Retinal pigment epithelial cell (primary cell): ENCODE measurements around the gene NCAN.

Source experiments
- DNase-seq: peaks from one replicate; pipeline ENCODE4 v3.0.0-alpha.2; 2010; ENCODE audit warnings: low read depth
- H3K4me3 ChIP-seq: 2 replicates; pipeline ENCODE4 v1.5.1; 2011; ENCODE audit warnings: mild to moderate bottlenecking, low read length, control low read depth, moderate library complexity
- CTCF ChIP-seq: conservative IDR thresholded peaks from 2 replicates; pipeline ENCODE4 v1.5.1; 2011; ENCODE audit warnings: low read depth, low read length, control low read depth, inconsistent platforms

The NCAN gene

GRCh38 chr19:19276851-19277250 lies 65.1 kb downstream of the NCAN start:
- no peak overlapping the region for H3K4me3 ChIP-seq
- DNase-seq, result no peak
- no peak for TF ChIP-seq CTCF

- no peak for TF ChIP-seq CTCF
- no peak for DNase-seq
- no peak overlapping the region for H3K4me3 ChIP-seq
Observed at GRCh38 chr19:19278315-19278714, 66.6 kb downstream of the NCAN start.

GRCh38 chr19:19279062-19279612 lies 67.4 kb downstream of the NCAN start:
- H3K4me3 ChIP-seq, result no peak overlapping the region
- no peak for DNase-seq
- TF ChIP-seq CTCF, result no peak

GRCh38 chr19:19279853-19280252 lies 68.1 kb downstream of the NCAN start:
- TF ChIP-seq CTCF, result no peak
- DNase-seq, result no peak
- H3K4me3 ChIP-seq, result no peak overlapping the region

GRCh38 chr19:19280561-19280960 lies 68.8 kb downstream of the NCAN start:
- TF ChIP-seq CTCF, result no peak
- DNase-seq, result no peak
- no peak overlapping the region for H3K4me3 ChIP-seq

- no peak overlapping the region for H3K4me3 ChIP-seq
- no peak for TF ChIP-seq CTCF
Observed at GRCh38 chr19:19285686-19286085, 73.9 kb downstream of the NCAN start.

GRCh38 chr19:19292607-19293006 lies 80.8 kb downstream of the NCAN start:
- no peak for TF ChIP-seq CTCF
- H3K4me3 ChIP-seq, result no peak overlapping the region
- DNase-seq, result no peak

More at GRCh38 chr19:19285686-19286085, 73.9 kb downstream of the NCAN start:
- DNase-seq, result no peak
